ENCODE results near the gene HEMK1. TPM values are rescaled to one million over a fixed set of nuclear protein-coding genes. Genes with fewer than 3 reads are reported as not detected.
A peak's percentile ranks its signal among the peaks of the same experiment; 100 is the strongest.

HEMK1 gene
- total RNA-seq, 1 experiment from 2014 or later = 14.0 TPM

GRCh38 chr3:50635066-50635465, 65.7 kb downstream of the HEMK1 start:
- no peak for DNase-seq (ENCODE audit: low read depth)

GRCh38 chr3:50637011-50637410, 67.7 kb downstream of the HEMK1 start:
- DNase-seq (ENCODE audit: low read depth) = no peak

GRCh38 chr3:50637945-50638344, 68.6 kb downstream of the HEMK1 start:
- DNase-seq (ENCODE audit: low read depth) = no peak

- DNase-seq (ENCODE audit: low read depth) = peak; percentile 86
Observed at GRCh38 chr3:50639055-50639494, 69.8 kb downstream of the HEMK1 start.

GRCh38 chr3:50642382-50642781, 73.1 kb downstream of the HEMK1 start:
- DNase-seq (ENCODE audit: low read depth) = no peak

- DNase-seq (ENCODE audit: low read depth) = no peak
Observed at GRCh38 chr3:50644561-50644960, 75.2 kb downstream of the HEMK1 start.

- no peak for DNase-seq (ENCODE audit: low read depth)
Observed at GRCh38 chr3:50645378-50645777, 76.1 kb downstream of the HEMK1 start.

Other genes starting within 250 kb of the HEMK1 start
- gene HYAL2, start 246.8 kb upstream of the HEMK1 start, total RNA-seq (2014; rRNA removed; shearing (Covaris generic)) = 91.6 and 97.5 TPM in 2 replicates
- 40.6 and 53.3 TPM in 2 replicates for gene TUSC2, start 241.3 kb upstream of the HEMK1 start, total RNA-seq (2014; rRNA removed; shearing (Covaris generic))
- gene RASSF1, start 228.7 kb upstream of the HEMK1 start, total RNA-seq (2014; rRNA removed; shearing (Covaris generic)) = 12.5 and 15.0 TPM in 2 replicates
- 1.4 and 2.8 TPM in 2 replicates for gene ZMYND10, start 223.8 kb upstream of the HEMK1 start, total RNA-seq (2014; rRNA removed; shearing (Covaris generic))
- 47.5 and 57.4 TPM in 2 replicates for gene NPRL2, start 218.7 kb upstream of the HEMK1 start, total RNA-seq (2014; rRNA removed; shearing (Covaris generic))
- 63.2 and 69.0 TPM in 2 replicates for gene CYB561D2, start 218.7 kb upstream of the HEMK1 start, total RNA-seq (2014; rRNA removed; shearing (Covaris generic))
- gene TMEM115, start 210.0 kb upstream of the HEMK1 start, total RNA-seq (2014; rRNA removed; shearing (Covaris generic)) = 75.7 and 90.1 TPM in 2 replicates
- gene CACNA2D2, start 65.9 kb upstream of the HEMK1 start, total RNA-seq (2014; rRNA removed; shearing (Covaris generic)) = 0.56 TPM in 1 of 2 replicates, not detected in the other
- gene C3orf18, start 1.8 kb upstream of the HEMK1 start, total RNA-seq (2014; rRNA removed; shearing (Covaris generic)) = 1.9 and 2.5 TPM in 2 replicates
- 0.10 and 0.53 TPM in 2 replicates for gene CISH, start 42.3 kb downstream of the HEMK1 start, total RNA-seq (2014; rRNA removed; shearing (Covaris generic))
- 123 and 168 TPM in 2 replicates for gene MAPKAPK3, start 47.6 kb downstream of the HEMK1 start, total RNA-seq (2014; rRNA removed; shearing (Covaris generic))
- gene DOCK3, start 105.4 kb downstream of the HEMK1 start, total RNA-seq (2014; rRNA removed; shearing (Covaris generic)) = 1.4 TPM in 2 replicates

Data from HT1080 (cell line).